WTC11 (cell line): ENCODE data around the gene CORIN.

ENCODE experiments used
- CTCF ChIP-seq: fragments of 200-600 bp; IDR thresholded peaks from 2 replicates; pipeline ENCODE4 v1.8.0; 2022; ENCODE audit warnings: antibody characterized with exemption
- JAZF1 ChIP-seq: fragments of 250-450 bp; sonication (Bioruptor Pico); IDR thresholded peaks from 2 replicates; pipeline ENCODE4 v1.9.0; 2021; ENCODE audit warnings: moderate library complexity, mild to moderate bottlenecking, inconsistent platforms
- RELA ChIP-seq: sonication (generic); formaldehyde crosslinking; IDR thresholded peaks from 2 replicates; pipeline ENCODE4 v1.8.1; 2022; ENCODE audit warnings: missing genetic modification reagents, mild to moderate bottlenecking, borderline replicate concordance
- ZNF532 ChIP-seq: fragments of 250-450 bp; sonication (Bioruptor Pico); IDR thresholded peaks from 2 replicates; pipeline ENCODE4 v1.9.0; 2021; ENCODE audit warnings: mild to moderate bottlenecking, borderline replicate concordance
- TF ChIP-seq, protein P1 (sequence below): sonication (generic); formaldehyde crosslinking; IDR thresholded peaks from 2 replicates; pipeline ENCODE4 v1.8.0; 2022; ENCODE audit warnings: mild to moderate bottlenecking, missing genetic modification reagents

GRCh38 chr4:47749858-47750257, 88.0 kb downstream of the CORIN start:
- TF ChIP-seq, protein P1, sequence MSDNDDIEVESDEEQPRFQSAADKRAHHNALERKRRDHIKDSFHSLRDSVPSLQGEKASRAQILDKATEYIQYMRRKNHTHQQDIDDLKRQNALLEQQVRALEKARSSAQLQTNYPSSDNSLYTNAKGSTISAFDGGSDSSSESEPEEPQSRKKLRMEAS (CRISPR knock-in tag) = no peak
- TF ChIP-seq CTCF = no peak
- no peak for TF ChIP-seq ZNF532 (CRISPR knock-in tag)
- TF ChIP-seq RELA (CRISPR knock-in tag) = no peak
- no peak for TF ChIP-seq JAZF1
